NB4 (cell line): ENCODE results near the gene RPS15.

Source experiments
- DNase-seq: peaks from one replicate; pipeline ENCODE4 v3.0.0; 2010; ENCODE audit warnings: low read depth
- H3K4me3 ChIP-seq: one replicate; pipeline ENCODE4 v1.5.1; 2011; ENCODE audit warnings: mild to moderate bottlenecking, low read depth, low read length, moderate library complexity
- MYC ChIP-seq: IDR thresholded peaks from 2 replicates; pipeline ENCODE4 v1.6.1; 2011; ENCODE audit warnings: low read depth, low read length
- POLR2A ChIP-seq: IDR thresholded peaks from 2 replicates; pipeline ENCODE4 v1.6.1; 2011; ENCODE audit warnings: mild to moderate bottlenecking; ENCODE audit not compliant: insufficient read length; ENCODE audit errors: extremely low read depth
- TF ChIP-seq, protein P1 (sequence below): IDR thresholded peaks from one replicate; pipeline ENCODE4 v1.5.1; 2012; ENCODE audit warnings: low read depth, low read length
- TF ChIP-seq, protein P2 (sequence below): IDR thresholded peaks from 2 replicates; pipeline ENCODE4 v1.6.1; 2011; ENCODE audit warnings: low read depth, low read length

The RPS15 gene

DNA sequence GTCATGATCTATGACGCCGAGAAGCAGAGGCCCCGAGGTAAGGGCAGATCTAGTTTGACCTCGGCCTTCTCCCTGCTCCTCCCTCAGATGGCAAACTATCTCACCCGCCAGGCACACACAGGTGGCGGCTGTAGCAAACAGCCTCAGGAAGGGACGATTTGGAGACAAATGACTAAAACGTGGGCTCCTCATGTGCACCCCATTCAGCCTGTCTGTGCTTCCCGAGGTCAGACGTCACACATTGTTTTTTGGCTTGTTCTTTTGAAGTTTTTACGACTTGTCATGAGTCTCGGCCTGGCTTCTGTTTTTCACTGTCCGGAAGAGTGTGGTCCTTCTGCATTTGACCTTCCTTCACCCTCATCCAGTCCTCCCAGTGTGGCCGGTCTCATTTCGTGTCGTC is 15.8 kb upstream of the RPS15 start:
- no peak for DNase-seq
- TF ChIP-seq, protein P1, sequence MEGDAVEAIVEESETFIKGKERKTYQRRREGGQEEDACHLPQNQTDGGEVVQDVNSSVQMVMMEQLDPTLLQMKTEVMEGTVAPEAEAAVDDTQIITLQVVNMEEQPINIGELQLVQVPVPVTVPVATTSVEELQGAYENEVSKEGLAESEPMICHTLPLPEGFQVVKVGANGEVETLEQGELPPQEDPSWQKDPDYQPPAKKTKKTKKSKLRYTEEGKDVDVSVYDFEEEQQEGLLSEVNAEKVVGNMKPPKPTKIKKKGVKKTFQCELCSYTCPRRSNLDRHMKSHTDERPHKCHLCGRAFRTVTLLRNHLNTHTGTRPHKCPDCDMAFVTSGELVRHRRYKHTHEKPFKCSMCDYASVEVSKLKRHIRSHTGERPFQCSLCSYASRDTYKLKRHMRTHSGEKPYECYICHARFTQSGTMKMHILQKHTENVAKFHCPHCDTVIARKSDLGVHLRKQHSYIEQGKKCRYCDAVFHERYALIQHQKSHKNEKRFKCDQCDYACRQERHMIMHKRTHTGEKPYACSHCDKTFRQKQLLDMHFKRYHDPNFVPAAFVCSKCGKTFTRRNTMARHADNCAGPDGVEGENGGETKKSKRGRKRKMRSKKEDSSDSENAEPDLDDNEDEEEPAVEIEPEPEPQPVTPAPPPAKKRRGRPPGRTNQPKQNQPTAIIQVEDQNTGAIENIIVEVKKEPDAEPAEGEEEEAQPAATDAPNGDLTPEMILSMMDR = no peak
- TF ChIP-seq MYC (no peak), POLR2A (no peak)
- TF ChIP-seq, protein P2, sequence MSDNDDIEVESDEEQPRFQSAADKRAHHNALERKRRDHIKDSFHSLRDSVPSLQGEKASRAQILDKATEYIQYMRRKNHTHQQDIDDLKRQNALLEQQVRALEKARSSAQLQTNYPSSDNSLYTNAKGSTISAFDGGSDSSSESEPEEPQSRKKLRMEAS = no peak
- H3K4me3 ChIP-seq = no peak overlapping the region

DNA sequence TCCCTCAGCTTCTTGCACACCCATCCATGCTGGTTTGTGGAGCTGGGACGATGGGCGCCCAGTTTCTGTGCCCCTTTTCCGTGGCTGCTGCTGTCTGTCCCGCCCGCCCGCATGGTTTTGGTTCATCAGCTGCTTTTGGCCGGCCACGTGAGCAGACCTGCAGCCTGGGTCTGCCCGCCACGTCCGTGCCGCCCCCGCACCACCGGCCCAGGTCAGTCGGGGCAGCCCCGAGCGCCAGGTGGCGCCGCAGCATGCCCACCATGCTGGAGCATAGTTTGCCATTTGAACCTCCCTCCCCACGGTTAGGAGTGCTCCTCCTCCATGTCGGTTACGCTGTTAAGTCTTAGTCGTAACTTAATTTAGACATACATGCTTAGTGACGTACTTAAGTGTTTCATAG is 15.3 kb upstream of the RPS15 start:
- no peak for DNase-seq
- no peak for TF ChIP-seq MYC
- no peak overlapping the region for H3K4me3 ChIP-seq

- TF ChIP-seq MYC (no peak), POLR2A (no peak)
- TF ChIP-seq, protein P2 = no peak
- TF ChIP-seq, protein P1 = no peak
- H3K4me3 ChIP-seq = no peak overlapping the region
- DNase-seq = no peak
Observed at GRCh38 chr19:1423436-1424191, 14.6 kb upstream of the RPS15 start.

GRCh38 chr19:1424192-1424955 is 13.8 kb upstream of the RPS15 start:
- no peak for DNase-seq
- TF ChIP-seq, protein P2 = no peak
- TF ChIP-seq, protein P1 = no peak
- no peak for TF ChIP-seq MYC
- H3K4me3 ChIP-seq = no peak overlapping the region

DNA sequence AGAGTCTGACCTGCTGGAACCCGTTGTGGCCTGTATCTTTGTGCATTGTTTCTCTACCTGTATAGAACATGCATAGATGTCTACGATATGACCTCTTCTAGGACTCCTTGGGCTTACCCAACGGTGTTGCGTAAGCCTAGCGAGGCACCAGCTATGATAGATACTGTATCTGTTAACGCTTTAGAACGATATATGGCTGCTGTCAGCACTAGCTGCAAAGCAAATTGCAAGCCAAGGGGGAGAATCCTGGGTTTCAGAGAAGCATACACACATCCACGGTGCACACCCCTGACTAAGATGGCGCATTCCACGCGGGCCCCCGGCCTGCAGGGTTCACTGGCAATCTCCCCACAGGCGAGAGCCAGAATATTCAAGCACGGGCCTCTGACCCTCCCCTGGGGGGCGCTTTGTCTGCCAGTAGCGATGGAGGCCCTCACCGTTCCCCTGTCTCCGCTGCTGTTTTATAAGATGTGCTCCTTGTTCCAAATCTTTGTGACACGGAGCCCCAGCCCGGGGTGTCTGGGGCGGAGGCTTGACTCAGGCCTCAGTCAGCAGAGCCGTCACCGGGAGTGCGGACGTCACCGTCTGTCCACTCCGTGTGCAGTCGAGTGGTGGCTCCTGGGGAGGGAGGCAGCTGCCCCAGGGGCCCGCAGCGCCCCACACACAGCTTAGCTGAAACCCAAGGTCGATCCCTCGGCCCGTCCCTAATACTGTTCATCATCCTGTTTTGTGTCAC is 12.9 kb upstream of the RPS15 start:
- no peak for DNase-seq
- TF ChIP-seq, protein P2 = no peak
- TF ChIP-seq, protein P1 = no peak
- TF ChIP-seq POLR2A = no peak
- no peak for TF ChIP-seq MYC
- no peak overlapping the region for H3K4me3 ChIP-seq

DNA sequence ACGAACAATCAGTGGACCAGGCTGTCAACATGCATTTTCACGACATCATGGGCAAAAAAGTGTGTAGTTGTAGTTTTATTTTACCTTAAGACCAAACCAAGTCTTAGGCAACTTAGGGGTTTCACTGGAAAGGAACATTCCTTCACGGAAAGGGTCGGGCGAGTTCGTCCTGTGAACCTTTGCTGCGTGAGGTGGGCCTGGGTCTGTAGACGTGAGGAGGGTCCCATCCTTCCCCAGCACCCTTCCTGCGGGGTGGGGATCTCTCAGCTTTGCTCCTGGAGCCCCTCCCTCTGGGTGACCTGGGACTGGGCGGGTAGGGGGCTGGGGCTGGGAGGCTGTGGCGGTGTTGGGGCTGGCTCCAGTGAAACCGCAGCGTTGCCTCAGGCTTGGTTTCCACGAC is 12.3 kb upstream of the RPS15 start:
- no peak for DNase-seq
- no peak overlapping the region for H3K4me3 ChIP-seq
- TF ChIP-seq, protein P1 = no peak
- no peak for TF ChIP-seq MYC
